Spleen (tissue), 7 donors: Measurements from ENCODE around the gene TADA2B.

ENCODE experiments used
- CTCF ChIP-seq, 11 experiments: fragments of 200-600 bp in 7 of 11; fragments of 450-650 bp in 4 of 11; sonication (generic) in 4 of 11; IDR thresholded peaks in 8 of 11; conservative IDR thresholded peaks in 3 of 11; 1 replicate in 7 of 11; 2 replicates in 4 of 11; pipeline versions ENCODE4 v1.4.0 to v1.8.0; 2016 to 2021; ENCODE audit warnings: antibody characterized with exemption in 11 of 11, inconsistent platforms in 4 of 11, mild to moderate bottlenecking in 1 of 11
- POLR2A ChIP-seq, 3 donors: fragments of 450-650 bp; IDR thresholded peaks; one replicate each; pipeline ENCODE4 v1.5.1; 2017; ENCODE audit warnings: antibody characterized with exemption in 3 of 3, mild to moderate bottlenecking in 1 of 3
- POLR2AphosphoS5 ChIP-seq, 3 donors: sonication (generic); formaldehyde crosslinking; IDR thresholded peaks; one replicate each; pipeline ENCODE4 v1.5.1; 2017; ENCODE audit warnings: antibody characterized with exemption in 3 of 3
- donor health status: DM: no; HTN: no; CAD: no; lungs with moderate emphysema.
- donor health status: DM: no; HTN: no; CAD: no.
- donor health status: DM: no; HTN: no; CAD: no.

GRCh38 chr4:7013175-7013574 lies 30.0 kb upstream of the TADA2B start:
- TF ChIP-seq CTCF (IDR thresholded peaks at IDR 0.05 in 8 of 11, conservative IDR thresholded peaks at IDR 0.05 in 3 of 11) (no peak), POLR2A (IDR thresholded peaks at IDR 0.05) (no peak), POLR2AphosphoS5 (IDR thresholded peaks at IDR 0.05) (peak in 1 of 3 donors; percentile 9)
